UCSD-AML1 (cell line): ENCODE results near the gene EGFL6.
A peak's percentile ranks its signal among the peaks of the same experiment; 100 is the strongest.
"Not testable (repeated sequence)": the region's sequence is repeated elsewhere in the genome, so short reads cannot be mapped to it uniquely, and the experiment has no call there.

Experiments
- DNase-seq: peaks from one replicate; lab custom pipeline; 2025; ENCODE audit not compliant: unreplicated experiment; lab: John Stamatoyannopoulos, UW

Gene EGFL6

DNA sequence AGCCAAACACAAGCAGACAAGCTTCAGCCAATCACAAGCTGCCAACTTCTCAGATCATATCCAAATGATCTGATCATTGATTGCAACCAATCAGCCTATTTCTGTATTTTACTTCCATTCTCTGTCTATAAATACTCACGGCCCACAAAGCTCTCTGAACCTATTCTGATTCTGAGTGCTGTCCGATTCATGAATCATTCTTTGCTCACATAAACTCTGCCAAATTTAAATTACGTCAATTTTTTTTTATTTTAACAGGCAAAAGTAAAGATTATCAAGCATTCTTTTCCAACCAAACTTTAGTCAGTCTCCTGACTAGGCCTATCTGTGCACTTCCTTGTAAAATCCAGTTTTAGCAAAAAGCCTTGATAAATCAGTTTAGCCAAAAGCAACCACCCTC lies 81.7 kb downstream of the EGFL6 start:
- DNase-seq = no peak

DNA sequence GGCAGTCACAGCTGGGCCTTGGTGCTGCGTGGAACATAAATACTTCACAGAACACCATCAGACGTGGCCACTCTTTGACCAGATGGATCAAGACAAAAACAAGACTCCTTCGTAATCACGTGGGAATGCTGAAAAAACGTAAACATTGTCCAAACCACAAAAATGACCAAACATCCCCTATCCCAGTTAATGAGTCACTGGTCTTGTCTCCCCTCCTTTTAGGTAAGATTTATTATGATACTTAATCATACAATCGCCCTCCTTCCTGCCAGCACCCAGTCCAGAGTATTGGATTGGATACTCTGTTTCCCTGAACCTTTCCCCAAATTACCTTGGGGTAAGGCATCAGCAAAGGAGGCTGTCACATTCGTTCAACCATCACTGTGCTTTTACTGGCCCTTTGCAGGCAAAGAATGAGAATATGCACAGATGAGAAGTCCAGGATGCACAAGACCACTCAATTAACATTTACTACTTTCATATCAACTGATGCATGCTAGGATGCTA lies 82.9 kb downstream of the EGFL6 start:
- no peak for DNase-seq

DNA sequence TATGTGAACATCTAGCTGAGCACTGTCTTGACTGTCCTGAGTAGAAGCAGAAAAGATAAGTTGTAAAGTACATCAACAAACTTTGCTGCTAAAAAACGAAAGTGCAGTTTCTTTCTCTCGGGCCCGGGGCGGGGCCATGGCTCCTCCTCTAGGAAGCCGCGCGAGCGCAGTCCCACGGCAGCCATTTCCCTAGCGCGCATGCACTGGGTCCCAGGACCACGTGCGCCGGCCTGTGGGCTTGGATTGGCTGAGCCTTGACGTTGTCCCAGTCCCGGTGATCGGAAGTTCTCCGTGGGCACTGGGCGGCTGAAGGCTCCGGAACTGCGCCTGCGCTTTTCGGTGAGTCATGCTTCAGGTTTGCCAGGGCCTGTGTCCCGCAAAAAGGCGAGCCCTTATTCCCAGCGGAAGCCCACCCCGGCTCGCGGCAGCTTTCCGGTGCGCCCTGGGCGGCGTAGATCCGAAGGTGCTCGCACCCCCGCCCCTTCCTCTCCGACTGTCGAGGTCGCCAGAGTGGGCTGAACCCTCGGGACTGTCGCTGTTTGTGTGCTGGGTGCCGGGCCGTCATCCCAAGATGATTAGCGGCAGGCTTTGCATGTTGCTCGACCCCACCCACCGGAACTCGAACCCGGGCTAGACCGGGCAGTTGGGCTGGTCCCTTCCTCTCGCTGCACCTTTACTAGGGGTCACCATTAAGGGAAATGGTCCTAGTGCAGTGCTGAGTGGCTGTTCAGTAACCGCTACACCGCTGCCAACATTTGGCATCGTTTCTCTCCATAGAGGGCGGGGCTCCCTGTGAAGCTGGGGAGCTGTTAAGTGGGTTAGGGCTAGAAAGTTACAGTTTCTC lies 83.7 kb downstream of the EGFL6 start, which contains the start of gene TCEANC:
Gene TCEANC (plus strand): TSS at position 292 of the 844 bp plus-strand sequence. CDS start 9,368 bp downstream, outside the sequence.
- peak; percentile 94 for DNase-seq

DNA sequence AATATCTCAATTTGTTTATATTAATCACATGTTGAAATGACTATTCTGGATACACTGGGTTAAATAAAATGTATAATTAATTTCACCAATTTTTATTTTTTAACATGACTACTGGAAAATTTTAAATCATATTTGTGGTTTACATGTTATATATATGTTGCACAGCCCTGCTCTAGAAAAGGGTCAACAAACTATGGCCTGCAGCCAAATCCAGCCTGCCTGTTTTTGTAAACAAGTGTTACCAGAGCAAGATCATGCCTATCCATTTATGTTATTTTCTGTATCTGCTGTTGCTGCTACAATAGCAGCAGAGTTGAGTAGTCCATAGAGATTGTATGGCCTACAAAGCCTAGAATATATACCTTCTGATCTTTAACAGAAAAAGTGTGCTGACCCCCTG lies 84.7 kb downstream of the EGFL6 start:
- DNase-seq = no peak

DNA sequence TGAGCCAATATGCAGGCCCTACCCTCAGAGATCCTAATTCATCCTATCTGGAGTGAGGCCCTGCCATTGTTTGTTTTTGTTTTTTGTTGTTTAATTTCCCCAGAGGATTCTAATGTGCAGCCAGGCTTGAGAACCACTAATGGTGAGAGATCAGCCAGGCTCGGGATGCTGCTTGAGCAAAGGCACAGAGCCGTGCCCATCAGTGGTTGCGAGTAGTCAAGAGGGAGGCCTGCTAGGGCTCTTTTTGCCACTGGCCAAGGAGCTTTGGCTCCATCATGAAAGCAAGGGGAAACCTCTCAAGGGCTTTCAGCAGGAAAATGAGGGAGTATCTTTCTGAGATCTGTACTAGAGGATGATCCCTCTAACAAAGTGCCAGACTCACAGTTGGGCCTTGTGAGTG lies 86.3 kb downstream of the EGFL6 start:
- DNase-seq = no peak

DNA sequence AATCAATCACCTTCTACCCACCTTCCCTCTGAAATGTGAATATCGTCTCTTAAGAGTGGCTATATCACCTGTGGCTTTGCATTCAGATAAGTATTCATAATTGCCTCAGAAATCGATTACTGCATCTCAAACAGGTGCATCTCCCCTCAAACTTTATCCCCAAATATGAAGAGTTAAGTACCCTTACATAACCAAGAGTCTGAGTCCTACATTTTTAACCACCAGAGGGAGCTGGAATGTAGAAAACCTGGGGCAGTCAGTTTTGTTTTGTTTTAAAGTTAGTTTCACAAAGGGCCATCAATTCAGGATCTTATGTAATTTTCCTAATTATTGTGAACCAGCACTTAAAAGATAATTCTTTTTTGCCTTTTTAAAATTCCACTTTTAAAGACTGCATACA lies 89.2 kb downstream of the EGFL6 start:
- no peak for DNase-seq

DNA sequence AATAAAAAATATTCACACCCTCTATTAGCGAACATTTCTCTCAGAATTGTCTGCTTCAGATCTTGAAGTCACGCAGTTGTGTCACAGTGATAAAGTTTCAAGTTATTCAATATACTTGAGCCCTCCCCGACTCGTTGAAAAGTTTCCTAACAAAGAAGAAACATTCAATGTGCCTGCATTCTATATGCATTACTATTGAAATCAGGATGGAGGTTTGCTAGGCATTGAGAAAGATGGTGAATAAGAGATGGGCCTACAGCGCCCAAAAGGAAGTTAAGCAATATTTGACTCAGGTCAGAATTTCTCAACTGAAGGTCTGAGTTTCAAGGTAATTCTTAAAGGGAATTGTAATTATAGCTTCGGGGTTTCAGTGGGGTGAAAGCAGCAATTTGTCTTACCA lies 89.7 kb downstream of the EGFL6 start:
- no peak for DNase-seq

DNA sequence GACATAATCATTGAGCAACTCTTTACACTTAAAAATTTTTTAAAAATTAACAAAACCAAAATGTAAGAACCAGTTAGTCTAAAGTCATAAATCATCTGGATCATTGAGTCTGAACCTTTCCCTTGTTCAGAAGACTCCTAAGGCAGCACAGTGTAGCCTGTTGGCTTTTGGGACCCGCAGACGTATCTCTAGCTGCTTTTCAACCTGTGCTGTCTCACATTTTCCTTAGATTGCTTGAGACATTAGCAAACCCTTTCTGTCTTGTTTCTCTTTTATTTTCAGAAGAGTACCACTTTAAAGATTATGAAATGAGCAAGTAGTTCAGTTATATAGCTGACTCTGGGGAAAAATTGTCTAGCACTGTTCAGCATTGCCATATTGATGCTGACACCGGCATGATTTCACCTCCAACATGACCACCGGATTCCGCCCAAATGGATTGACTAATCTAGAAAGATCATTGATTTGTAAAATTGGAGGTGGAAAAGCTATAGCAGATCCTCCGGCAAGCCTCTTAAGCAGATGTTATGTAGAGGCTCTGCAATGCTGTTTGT lies 92.4 kb downstream of the EGFL6 start:
- DNase-seq = no peak

DNA sequence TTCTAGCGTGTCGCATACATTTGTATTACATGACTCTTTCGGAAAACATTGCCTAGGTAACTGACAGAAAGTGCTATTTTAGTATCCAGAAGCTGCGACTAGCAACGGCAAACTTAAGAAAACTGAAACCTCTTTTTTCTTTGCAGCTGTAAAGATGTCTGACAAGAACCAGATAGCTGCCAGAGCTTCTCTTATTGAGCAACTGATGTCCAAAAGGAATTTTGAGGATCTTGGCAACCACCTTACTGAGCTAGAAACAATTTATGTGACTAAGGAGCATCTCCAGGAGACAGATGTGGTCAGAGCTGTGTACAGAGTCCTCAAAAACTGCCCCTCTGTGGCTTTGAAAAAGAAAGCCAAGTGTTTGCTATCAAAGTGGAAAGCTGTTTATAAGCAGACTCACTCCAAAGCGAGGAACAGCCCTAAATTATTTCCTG lies 93.0 kb downstream of the EGFL6 start:
- no peak for DNase-seq

DNA sequence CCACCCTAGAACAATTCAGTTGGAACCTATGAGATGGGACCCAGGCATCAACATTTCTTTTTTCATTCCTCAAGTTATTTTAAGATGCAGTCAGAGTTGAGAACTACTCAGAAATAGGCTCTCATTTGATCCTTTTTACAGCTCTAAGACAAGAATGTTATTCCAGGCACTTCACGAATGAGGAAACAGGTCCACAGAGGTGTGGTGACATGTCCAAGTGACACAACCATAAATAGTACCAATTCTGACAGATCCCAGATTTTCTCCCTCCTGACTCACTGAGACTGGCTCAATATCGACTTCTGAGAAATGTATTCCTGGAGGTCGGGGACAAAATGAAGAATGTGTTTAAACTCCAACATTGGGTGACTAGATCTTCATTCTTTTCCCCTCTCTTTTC lies 94.6 kb downstream of the EGFL6 start:
- no peak for DNase-seq

DNA sequence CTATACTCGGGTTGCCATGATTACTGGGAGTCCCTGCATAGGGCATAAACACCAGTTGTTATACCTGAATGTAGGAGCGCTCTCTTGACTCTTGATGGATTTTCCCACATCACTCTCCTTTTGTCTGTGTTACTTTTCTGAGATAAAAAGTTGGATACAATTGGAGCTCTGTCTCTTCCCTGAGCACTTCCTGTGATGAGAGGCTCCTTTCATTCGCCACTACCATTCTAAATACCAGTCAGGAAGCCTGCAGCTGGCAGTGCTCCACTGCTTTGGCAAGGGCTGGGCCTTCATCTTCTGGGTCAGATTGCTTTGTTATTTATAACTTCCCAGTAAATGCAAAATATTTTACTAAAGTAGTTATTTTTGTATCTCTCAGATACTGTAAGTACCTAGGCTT lies 97.4 kb downstream of the EGFL6 start:
- DNase-seq = no peak

DNA sequence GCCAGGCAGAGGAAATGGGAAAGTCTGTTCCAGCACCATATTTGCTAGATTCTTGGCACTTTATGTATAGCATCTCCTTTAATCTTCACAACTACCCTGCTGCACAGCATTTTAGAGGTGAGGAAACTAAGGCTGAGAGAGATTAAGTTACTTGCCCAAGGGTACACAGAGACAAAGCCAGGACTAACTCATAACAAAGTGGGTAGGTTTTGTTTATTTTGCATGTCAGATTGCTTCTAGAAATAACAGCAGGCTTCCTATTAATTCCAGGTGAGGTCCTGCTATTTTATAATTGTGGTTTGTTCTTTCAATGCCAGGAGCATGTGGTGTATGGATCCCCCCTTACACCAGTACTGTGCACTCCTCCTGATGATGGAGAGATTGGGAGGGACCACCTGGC lies 98.5 kb downstream of the EGFL6 start:
- no peak for DNase-seq

DNA sequence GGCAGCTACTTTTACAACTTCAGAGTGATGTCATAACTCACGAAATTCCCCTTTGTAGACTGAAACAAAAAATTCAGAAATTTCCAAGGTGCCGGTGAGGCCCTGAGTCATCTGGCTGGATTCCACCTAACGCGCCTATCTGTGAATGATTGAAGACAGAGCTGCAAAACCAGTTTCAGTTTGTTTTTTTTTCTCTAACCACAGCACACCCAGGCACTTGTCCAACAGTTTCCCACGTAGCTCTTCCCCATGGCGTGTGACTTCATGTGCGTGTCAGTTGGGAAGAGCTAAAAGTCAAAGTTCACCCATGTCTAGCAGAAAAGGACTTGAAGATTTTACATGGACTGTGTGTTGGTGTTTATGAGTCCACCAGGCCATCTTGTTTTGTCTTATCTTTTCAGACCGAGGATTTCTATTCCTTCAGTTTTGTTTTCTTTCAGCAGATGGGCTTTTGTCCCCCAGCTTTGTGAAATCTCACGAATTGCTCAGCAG lies 99.9 kb downstream of the EGFL6 start:
- DNase-seq = no peak

DNA sequence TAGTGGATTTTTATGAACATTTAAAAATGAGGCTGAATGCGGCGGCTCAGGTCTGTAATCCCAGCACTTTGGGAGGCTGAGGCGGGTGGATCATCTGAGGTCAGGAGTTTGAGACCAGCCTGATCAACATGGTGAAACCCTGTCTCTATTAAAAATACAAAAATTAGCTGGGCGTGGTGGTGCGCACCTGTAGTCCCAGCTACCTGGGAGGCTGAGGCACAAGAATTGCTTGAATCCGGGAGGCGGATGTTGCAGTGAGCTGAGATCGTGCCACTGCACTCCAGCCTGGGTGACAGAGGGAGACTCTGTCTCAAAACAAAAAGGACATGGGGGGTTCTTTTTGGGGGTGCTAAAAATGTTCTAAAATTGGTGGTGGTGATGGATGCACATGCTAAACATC lies 100.4 kb downstream of the EGFL6 start:
- not testable (repeated sequence) for DNase-seq

DNA sequence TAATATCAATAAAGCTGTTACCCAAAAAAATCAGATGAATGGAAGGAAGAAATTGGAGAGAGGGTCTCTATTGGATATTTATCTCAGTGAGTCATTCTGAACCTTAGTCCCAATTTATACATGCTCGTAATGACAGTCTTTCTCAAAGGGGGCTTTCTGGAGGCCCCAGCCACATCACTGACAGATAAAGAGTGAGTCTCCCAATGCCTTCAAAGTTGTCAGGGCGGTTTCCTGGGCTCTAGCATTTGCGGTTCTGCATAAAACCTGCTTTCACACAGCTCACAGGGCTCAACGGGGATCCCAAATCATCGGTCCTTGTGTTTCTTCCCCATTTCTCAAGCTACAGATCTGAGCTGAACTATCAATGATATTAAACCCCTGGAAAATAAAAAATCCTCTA lies 100.8 kb downstream of the EGFL6 start:
- no peak for DNase-seq

DNA sequence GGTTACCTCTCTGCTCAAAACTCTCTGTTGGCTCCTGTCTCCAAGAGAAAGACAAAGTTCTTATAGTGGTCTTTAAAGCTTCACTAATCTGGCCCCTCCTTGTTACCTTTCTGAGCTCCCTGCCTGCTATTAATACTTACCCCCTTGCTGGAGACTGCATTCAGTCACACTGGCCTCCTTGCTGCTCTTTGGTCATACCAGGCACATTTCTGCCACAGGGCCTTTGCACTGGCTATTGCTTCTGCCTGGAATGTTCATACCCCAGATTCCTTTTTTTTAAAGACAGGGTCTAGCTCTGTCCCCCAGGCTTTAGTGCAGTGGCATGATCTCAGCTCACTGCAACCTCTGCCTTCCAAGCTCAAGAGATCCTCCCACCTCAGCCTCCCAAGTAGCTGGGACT lies 103.6 kb downstream of the EGFL6 start:
- no peak for DNase-seq

DNA sequence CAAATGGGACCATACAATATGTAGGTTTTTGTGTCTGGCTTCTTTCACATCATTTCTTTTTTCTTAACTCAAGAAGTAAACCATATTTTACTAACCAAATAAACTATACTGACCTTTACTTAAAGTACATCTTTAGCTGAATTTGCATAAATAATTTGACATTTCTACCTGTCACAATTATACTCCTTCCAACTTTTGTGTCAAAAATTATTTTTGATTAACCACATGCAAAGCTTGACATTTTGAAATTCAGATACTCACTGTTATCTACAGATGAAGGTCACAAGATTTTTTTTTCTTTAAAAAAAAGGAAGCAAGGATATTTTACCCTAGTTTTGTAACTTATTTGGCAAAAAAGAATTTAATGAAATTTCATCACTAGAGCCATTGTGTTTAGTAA lies 107.5 kb downstream of the EGFL6 start:
- DNase-seq = no peak

DNA sequence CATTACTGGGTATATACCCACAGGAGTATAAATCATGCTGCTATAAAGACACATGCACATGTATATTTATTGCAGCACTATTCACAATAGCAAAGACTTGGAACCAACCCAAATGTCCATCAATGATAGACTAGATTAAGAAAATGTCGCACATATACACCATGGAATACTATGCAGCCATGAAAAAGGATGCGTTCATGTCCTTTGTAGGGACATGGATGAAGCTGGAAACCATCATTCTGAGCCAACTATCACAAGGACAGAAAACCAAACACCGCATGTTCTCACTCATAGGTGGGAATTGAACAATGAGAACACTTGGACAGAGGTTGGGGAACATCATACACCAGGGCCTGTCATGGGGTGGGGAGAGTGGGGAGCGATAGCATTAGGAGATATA lies 110.3 kb downstream of the EGFL6 start:
- DNase-seq = not testable (repeated sequence)

DNA sequence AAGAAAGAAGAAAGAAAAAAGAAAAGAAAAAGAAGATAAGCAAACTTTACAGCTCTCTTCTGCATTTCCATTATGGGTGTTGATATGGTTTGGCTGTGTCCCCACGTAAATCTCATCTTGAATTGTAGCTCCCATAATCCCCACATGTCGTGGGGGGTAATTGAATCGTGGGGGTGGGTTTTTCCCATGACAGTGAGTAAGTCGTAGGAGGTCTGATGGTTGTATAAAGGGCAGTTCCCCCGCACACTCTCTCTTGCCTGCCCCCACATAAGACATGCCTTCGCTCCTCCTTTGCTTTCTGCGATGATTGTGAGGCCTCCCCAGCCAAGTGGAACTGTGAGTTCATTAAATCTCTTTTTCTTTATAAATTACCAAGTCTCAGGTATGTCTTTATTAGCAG lies 112.2 kb downstream of the EGFL6 start:
- DNase-seq = no peak
